GM18873 (cell line): ENCODE measurements around the gene GAB2.
"Not testable (repeated sequence)": the region's sequence is repeated elsewhere in the genome, so short reads cannot be mapped to it uniquely, and the experiment has no call there.

Source experiments
- ATAC-seq: cut with Tn5 transposase; IDR thresholded peaks from one replicate; pipeline ENCODE4 v1.9.1; 2021; ENCODE audit warnings: mild to moderate bottlenecking, moderate library complexity, moderate number of reproducible peaks; ENCODE audit not compliant: unreplicated experiment, low FRiP score

The GAB2 gene

DNA sequence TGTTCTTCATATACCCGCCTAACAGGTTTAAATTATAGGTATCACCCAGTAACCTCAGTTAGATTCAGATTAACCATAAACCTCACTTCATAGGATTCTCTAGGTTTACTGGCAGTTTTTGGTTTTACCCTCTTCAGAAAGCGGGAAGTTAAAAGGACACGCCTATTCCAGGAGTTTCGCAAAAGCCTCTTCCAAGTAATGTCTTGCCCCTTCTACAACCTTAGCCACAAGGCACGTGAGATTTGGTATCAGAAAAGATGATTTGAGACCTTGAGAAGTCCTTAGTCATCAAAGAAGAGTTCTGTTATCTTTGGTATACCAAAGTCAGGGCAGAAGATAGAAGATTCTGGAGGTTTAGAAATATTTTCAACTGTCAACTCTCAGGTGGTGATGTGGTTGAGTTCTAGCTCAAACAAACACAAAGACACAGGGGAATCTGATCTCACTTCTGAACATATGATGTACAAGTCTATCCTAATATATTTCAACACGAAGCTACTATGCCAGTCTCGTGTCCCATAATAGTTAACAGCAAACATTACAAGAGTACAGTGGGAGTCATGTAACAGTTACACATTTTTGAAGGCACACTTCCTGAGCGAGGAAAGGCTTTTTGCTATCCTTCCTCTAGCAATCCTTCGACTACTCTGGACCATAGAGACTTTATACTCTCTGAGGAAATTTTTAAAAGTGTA lies 125.4 kb downstream of the GAB2 start:
- ATAC-seq, result no peak

DNA sequence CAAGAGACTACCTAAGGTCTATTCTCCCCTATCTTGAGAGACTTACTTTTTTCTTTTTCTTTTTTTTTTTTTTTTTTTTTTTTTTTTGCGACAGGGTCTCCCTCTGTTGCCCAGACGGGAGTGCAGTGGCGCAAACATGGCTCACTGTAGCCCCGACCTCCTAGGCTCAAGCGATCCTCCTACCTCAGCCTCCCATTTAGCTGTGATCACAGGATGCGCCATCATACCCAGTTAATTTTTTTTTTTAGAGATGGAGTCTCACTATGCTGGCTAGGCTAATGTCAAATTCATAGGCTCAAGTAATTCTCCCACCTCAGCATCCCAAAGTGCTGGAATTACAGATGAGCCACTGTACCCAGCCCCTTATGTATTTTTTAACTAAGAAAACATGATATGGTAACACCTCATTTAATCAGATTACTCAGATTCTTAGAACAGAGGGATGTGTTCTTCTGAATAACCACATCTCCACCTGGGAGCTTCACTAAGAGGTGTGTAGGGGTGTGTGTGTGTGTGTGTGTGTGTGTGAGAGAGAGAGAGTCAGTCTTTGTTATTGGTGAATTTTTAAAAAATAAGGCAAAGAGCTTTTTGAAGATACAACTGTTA lies 126.0 kb downstream of the GAB2 start:
- ATAC-seq, result no peak

DNA sequence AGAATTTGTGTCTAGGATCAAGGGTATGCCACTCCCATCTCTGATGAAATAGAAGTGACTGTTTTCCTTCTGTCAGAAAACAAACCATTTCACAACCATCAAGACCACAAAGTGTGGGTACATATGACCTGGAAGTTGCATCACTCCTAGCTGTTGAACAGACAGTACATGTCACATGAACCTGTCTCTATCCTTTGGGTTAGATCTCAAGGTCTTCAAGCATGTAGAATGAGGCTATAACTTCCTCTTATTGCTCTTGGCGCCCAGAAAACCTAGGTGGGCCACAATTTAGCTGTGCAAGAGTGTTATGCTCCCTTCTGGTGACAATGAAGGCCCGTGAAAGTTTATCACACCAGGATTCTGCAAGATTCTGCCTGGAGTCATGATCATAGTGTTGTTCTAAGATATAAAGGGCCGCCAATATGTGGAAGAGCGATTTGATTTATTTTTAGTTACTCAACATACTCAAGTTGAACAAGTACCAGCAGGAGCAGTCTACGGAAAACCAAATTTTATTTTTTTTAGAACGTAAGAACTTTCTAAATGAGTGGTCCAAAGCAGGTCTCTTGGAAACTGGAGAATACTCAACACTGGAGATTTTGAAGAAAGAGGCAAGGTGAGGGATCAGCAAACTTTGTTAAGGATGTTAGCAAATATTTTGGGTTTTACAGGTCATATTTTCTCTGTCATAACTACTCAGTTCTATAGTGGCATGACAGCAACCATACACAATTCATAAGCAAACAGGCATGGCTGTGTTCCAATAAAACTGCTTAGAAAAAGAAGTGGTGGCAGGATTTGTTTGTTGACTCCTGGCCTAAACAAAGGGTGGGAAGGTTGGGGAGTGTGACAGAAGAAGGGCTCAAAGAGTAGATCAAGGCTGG lies 127.1 kb downstream of the GAB2 start:
- no peak for ATAC-seq

DNA sequence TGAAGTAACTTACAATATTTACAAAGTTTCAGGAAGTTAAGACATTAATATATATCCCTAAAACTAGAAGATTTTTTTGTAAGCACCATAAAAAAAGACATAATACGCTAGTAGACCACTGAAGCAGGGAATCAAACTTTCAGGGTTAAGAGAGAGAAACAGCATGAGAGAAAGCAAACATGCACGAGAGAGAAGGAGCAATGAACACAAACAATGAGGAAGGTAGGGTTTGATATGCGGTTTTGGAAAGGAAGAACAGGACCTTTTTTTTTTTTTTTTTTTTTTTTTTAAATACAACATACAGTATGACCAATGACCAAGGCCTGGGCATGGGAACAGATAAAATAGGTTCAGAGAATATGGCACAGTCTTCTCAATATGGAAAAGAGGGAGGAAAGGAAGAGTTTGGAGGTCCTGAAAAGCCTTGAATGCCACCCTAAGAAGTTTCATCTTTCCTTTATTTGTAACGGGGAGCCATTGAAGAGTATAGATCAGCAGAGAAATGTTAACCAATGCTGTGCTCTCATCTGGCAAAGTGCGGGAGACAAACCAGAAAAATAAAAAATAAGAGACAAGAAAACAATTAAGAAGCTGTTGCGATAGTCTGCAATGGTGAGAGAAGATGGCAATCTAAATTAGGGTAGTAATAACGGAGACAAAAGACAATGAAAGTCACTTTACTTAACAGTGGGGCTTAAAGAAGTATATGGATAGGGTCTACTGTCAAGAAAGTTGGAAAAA lies 127.9 kb downstream of the GAB2 start:
- ATAC-seq, result no peak

DNA sequence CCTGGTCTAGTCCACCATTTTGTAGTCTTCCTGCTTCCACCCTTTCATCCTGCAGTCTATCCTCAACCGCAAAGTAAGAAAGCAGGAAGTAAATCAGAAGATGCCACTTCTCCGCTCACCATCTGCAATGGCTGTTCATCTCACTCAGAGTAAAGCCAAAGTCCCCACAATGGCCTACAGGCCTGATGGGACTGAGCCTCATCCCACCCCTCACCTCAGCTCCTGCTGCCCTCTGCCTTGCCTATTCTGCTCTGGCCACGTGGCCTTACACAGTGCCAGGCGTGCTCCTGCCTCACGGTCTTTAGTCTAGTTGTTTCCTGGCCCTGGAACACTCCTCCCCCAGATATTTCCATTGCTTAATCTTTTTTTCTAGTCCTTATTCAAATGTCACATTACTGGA lies 133.4 kb downstream of the GAB2 start:
- ATAC-seq, result no peak

DNA sequence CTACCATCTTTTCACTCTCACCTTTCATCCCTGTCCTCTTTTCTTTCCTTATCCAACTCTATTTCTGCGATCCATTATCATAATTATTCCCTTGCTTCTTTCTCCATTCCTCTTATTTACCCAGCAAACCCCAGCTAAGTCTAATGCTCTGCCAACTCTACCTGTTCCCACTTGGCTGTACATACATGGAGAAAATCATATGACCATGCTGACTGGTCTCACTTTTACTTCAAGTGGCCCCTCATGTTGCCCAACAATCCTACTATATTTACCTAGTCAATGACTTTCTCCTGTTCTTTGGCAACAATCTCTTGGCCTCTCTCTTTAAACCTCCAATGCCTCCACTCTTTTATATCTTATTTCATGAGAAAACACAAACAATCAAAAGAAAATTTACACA lies 134.8 kb downstream of the GAB2 start:
- ATAC-seq, result no peak

DNA sequence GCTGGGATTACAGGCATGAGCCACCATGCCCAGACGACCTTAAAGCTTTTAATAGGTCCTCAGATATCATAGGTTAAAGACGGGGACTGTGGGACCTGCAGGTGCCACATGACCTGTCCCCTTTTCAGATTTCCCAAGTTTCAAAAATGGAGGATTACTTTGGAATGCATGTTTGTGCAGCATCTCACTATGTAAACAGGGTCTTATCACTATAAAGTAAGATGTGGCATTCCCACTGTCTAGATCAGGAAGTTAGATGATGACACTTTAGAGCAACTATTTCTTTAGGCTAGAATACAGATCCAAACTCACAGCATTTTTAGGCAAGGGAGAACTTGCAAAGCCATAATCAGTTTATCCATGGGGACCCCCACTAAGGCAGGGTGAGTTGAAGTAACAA lies 136.1 kb downstream of the GAB2 start:
- ATAC-seq, result no peak

DNA sequence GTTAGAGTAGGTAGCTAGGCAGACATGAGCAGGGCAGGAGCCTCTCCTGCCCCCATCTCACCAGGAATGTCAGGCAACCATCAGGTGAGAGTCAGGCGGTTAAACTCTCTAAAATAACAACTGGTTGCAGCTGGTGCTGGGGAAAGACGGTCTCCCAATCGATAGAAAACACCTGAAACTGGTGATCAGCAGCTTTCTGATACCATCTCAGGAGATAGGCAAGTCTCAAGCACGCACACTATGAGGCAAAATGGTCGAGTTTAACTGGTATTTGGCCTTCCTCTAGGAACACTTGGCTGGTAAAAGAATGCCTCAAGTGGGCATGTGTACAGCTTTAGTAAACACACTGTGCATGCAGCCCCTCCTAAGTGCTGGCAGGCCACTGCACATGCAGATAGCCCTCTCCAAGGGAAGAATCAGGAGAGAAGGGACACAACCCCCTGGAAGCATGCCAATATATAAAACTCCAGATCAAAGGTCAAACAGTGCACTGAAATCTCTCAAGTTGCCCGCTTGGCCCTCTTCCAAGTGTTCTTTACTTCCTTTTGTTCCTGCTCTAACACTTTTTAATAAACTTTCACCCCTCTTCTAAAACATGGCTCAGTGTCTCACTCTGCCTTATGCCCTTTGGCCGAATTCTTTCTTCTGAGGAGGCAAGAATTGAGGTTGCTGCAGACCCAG lies 140.2 kb downstream of the GAB2 start:
- ATAC-seq, result no peak

DNA sequence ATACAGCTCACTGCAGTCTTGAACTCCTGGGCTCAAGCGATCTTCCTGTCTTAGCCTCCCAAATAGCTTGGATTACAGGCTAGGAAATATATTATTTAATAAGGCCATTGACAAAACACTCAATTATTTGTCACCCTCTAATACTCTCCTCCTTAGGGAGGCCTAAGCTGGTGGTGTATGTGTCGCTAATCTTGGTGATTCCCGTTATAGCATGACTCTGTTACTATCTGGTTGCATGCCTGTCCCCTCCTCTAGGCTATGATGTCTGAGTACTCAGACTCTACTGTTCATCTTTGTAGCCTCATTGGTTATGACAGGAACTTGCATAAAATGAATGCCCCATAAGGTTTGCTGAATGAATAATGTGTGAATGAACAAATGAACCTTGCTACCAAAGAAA lies 141.3 kb downstream of the GAB2 start:
- ATAC-seq, result no peak

DNA sequence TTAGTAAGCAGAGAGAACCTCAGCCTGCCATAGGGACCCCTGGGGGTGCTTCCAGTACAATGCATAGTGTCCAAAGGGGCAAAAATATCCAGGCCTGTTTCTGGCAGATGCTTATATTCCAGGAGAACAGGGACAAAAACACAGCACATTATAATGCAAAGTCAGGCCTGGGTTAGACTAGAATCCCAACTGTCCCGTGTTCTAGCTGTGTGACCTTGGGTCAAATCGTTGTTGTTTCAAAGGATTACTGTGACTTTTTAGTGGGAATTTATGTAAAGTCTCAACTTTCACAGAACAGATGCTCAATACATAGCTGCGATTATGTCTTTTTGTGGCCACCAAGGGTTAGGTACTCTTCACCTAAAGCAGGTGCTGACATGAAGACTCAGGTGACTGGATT lies 142.9 kb downstream of the GAB2 start:
- ATAC-seq, result no peak

DNA sequence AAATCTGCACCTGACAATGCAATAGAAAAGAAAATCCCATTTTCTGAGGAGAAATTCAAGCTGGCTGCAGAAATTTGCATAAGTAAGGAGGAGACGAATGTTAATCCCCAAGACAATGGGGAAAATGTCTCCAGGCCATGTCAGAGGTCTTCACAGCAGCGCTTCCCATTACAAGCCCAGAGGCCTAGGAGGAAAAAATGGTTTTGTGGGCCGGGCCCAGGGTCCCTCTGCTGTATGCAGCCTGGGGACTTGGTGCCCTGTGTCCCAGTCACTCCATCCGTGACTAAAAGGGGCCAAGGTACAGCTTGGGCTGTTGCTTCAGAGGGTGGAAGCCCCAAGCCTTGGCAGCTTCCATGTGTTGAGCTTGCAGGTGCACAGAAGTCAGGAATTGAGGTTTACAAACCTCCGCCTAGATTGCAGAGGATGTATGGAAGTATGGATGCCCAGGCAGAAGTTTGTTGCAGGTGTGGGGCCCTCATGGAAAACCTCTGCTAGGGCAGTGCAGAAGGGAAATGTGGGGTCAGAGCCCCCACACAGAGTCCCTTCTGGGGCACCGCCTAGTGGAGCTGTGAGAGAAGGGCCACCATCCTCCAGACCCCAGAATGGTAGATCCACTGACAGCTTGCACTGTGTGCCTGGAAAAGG lies 144.9 kb downstream of the GAB2 start:
- ATAC-seq, result not testable (repeated sequence)

DNA sequence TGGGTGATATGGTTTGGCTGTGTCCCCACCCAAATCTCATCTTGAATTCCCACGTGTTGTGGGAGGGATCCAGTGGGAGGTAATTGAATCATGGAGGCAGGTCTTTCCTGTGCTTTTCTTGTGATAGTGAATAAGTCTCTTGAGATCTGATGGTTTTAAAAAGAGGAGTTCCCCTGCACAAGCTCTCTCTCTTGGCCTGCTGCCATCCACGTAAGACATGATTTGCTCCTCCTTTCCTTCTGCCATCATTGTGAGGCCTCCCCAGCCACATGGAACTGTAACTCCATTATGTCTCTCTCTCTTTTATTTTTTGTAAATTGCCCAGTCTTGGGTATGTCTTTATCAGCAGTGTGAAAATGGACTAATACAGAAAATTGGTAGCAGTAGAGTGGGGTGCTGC lies 145.8 kb downstream of the GAB2 start:
- not testable (repeated sequence) for ATAC-seq

DNA sequence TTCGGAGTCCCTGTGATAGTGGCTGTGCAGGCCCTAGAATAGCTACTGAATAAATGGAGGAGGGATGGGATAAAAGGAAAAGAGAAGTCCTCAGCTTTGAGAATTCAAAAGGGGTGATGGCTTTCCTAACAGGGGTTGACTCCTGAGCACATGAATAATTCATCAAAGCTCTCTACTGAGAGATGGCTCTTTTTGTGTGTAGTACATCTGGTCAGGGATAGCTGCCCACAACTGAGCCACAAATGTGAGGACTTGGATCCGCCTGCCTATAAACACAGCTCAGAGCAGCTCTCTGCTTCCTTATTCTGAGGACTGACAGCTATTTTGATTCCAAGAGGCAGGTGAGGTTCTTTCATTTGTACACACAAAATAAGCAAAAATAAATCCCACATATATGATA lies 146.6 kb downstream of the GAB2 start:
- ATAC-seq, result no peak

DNA sequence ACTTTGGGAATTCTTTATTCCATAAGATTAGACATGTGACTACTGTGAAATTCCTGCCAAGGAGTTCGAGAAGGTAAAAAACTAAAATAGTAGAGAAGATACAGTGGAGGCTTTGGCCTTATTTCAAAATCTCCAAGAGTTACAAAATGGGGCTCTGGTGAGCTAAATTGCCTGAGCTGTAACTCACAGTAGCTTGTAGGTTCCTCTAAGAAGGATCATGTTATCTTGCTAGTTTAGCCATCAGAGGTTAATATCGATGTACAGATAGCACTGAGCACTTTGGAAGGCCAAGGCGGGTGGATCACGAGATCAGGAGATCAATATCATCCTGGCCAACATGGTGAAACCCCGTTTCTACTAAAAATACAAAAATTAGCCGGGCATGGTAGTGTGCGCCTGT lies 147.8 kb downstream of the GAB2 start:
- no peak for ATAC-seq

DNA sequence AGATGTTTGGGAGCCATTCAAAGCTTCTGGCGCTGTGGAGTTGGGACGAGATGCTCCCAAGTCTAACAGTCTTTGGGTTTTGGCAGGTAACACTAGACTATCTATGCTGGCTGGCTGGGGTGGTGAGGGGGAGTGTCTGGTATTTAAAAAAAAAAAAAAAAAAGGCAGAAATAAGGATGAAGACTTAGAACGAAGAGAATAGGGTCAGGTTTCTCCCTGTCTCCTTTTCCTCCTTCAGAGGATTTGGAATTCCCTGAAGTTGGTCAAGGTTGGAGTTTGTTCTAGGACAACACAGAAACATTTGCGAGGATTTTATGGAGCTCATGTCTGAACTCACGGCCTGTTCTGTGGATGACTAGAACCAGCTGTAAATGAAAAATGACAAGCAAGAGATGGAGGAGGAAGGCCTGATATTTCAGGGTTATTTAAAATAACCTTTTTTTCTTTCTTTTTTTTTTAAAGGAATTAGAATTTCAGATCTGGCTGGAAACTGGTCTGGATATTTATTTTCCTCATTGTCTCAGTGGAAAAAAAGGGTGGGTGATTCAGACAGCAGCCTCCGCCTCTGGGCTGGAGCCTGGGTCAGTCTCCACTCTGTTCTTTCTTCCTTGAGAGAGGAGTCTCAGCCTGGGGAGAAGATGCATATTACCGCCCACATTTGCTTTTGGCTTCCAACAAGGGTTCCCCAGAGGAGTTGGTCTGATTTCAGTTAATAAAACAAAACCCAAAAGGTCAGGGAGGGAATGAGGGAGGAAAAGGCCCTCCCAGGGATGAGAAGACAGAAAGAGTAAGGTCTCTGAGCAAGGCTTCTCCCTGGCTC lies 148.8 kb downstream of the GAB2 start:
- ATAC-seq, result no peak

DNA sequence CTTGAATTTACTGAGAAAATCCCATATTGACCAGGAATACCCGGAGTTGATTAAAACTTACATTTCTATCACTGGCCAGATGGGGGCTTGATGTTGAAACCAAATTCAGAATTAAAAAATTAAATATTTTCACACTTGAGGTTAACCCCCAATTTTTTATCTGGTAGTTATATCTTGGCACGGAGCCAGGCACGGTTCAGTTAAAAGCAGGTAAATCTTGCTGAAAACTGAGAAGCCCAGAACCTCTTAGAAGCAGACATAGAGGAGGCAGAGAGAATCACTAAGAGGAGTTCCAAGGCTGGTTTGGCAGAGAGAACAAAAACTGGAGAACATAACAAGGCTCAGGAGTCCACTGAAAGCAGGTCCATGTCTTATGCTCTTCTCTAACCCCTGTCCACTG lies 151.2 kb downstream of the GAB2 start:
- no peak for ATAC-seq

DNA sequence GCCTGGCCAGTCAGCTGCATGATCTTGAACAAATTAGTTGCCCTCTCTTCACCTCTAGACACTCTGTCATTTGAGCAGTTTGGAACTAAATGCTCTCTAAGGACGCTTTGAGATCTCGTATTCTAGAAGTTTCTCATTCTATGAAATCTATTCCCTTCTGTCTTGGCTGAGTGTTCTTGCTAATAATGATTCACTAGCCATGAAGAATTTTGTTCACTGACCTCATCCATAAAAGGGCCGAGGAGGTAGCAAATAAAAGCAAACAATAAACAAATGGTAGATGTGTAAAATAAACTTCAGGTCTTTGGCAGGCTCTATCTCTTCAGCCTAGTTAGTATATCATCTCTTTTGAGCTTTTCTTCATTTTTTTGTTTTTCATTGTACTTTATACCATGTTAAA lies 152.3 kb downstream of the GAB2 start:
- no peak for ATAC-seq

DNA sequence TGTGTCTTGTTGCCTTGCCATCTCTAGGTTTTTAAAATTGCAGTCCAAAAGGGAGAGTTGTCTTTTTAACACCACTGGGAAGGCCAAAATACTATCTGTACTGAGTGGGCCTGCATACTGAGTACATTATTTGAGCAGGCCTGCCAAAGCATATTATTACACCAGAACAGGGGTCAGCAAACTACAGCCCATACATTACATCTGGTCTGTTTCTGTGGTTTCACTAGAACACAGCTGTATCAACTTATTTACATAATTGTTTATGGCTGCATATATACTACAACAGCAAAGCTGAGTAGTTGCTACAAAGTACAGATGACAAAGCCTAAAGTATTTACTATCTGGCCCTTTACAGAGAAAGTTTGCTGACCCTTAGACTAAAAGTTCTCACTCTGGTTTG lies 154.9 kb downstream of the GAB2 start:
- no peak for ATAC-seq

DNA sequence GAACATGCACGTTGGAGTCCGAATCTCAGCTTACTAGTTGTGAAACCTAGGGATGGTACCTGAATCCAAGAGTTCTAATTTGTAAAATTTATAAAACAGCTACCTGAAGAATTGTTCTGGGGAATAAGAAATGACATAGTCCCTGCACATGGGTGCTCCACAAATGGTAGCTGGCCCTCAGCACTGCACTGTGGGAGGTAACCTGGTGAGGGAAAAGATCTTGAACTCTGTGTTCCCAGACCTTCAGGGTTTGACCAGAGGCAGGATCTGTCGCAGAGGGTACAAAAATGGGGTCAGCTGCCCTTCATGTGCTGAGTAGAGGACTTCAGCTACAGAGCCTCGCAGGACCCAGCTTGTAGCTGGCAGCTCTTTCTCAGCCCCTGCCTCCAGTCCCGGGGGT lies 155.4 kb downstream of the GAB2 start:
- no peak for ATAC-seq
